Frontal cortex (tissue), 4 donors: Measurements from ENCODE around the gene SFTPA1. TPM values are rescaled to one million over a fixed set of nuclear protein-coding genes. Genes with fewer than 3 reads are reported as not detected.
"Not testable (repeated sequence)": the region's sequence is repeated elsewhere in the genome, so short reads cannot be mapped to it uniquely, and the experiment has no call there.

Experiments
- DNase-seq, 2 donors: peaks; one replicate each; pipeline ENCODE4 v3.0.0; 2012; ENCODE audit warnings: low spot score in 2 of 2
- FAIRE-seq: peaks from 2 replicates; lab custom pipeline; 2012; peaks lifted over from hg19 to GRCh38; lab: Jason Lieb, UNC
- total RNA-seq: library from RNA; depleted of rRNA; stranded (reverse); fragments of >200 nt; gene quantifications from one replicate; pipeline ENCODE4 v1.2.3, GENCODE V29; 2014
- donor health status: control.
- donor health status: control.
- donor health status: control.

Gene SFTPA1
- not detected for total RNA-seq

DNA sequence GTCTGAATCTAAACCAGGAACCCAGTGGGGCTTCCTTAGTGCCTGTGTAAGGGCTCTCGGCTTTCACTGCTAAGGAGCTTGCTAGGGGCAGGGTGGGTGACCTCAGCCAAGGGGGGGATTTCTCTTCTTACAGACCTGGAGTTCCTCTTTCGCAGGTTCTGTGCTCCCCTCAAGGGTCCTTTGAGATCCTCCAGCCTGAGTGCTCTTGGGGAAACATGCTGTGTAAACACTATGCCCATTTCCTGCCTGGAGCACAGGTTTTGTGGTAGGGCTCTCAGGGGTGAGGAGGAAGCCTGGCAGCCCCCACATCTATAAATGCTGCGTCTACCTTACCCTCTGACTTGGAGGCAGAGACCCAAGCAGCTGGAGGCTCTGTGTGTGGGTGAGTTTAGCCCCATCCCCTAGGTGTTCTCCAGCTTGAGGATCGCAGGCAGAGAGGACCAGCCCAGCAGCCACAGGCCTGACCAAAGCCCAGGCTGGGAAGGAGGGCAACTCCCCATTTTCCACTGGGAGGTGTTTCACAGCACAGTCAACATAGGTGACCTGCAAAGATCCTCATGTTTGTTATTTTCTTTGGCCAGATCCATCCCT lies at the start of gene SFTPA1:
TSS of gene SFTPA1 (plus strand) at position 339 of the 591 bp plus-strand sequence. CDS start 887 bp downstream, outside the sequence.
- DNase-seq: no peak
- no peak for FAIRE-seq

DNA sequence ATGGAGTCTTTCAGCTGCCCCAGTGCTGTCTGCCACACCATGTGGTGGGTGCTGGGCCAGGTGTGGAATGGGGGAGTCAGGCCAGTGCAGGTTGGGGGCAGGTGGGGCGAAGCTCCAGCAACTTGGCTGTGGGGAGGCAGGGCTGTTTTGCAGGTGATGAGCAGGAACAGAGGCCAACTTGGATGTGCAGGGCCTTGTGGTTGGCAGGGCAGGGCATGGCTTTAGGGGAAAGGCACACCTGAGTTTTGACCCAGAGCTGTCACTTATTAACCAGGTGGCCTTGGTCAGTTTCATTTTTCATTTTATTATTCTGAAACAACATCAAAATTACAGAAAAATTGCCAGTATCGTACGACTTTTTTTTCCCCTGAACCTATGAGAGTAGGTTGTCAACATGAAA lies 49.5 kb upstream of the SFTPA1 start:
- DNase-seq (no peak), FAIRE-seq (no peak)

DNA sequence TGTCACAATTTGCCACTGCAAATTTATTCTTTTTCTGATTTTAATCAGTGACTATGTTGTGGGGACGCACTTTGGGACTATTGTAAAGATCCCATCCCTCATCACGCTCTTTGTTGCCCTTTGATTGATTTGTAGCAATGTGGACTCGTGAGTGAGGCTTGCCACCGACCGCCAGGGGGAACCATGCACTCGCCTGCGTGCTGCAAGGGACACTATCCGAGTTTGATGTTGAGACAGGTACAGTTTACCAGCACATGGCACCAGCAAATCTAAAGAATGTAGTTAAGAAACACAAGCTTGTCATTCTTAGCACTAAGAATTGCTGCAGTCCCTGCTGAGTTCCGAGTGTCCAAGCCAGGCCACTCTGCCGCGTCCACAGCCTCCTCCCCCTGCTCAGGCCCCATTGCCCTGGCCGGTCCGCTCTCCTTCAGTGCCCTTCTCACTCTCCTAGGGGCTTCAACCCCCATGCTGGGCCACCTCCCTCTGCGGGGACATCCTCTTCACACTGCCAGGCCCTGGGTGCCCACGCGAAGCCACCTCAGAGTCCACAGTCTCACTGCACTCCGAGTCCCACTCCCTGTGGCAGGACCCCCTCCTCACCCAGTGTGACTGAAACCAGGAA lies 48.5 kb upstream of the SFTPA1 start:
- DNase-seq: peak in 1 of 2 donors; percentile 56
- no peak for FAIRE-seq

DNA sequence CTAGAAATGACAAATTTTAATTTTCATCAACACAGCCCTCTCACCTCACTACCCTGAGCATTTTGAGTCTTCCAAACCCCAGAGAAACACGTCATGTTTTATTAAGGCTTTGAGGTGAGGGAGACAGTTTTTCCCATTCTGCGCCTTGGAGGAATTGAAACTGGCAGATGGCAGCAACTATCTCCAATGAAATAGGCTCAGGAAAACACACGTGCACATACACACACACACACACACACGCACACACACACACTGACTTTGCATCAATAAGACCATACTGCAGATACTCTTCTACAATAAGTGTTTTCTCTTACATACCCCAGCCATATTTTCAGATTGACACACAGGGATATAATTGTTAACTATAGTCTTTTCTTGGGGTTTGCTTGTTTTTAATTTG lies 47.3 kb upstream of the SFTPA1 start:
- FAIRE-seq: no peak

DNA sequence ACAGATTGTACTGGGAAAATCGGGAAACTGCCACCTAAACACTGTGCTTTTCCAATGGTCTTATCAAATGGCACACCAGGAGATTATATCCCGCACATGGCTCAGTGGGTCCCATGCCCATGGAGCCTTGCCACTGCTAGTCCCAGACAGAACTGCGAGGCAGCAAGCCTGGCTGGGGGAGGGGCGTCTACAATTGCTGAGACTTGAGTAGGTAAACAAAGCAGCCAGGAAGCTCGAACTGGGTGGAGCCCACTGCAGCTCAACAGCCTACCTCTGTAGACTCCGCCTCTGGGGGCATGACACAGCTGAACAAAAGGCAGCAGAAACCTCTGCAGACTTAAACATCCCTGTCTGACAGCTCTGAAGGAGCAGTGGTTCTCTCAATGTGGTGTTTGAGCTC lies 40.1 kb upstream of the SFTPA1 start:
- DNase-seq, FAIRE-seq: not testable (repeated sequence)

More for the DNA sequence above, 47.3 kb upstream of the SFTPA1 start:
- no peak for DNase-seq

DNA sequence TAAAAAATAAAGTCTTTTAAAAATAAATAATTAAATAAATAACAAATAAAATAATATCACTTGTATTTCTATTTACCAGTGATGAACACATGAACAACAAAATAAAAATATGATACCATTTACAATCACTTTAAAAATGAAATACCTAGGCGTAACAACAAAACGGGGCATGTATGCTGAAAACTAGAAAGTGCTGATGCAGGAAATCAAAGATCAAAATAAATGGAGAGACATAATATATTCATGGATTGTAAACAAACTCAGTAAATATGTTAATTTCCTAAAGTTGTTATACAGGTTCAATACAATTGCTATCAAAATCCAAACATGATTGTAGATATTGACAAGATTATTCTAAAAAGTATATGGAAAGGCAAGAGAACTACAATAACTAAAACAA lies 31.4 kb upstream of the SFTPA1 start:
- peak; percentile 56 for FAIRE-seq
- no peak for DNase-seq

DNA sequence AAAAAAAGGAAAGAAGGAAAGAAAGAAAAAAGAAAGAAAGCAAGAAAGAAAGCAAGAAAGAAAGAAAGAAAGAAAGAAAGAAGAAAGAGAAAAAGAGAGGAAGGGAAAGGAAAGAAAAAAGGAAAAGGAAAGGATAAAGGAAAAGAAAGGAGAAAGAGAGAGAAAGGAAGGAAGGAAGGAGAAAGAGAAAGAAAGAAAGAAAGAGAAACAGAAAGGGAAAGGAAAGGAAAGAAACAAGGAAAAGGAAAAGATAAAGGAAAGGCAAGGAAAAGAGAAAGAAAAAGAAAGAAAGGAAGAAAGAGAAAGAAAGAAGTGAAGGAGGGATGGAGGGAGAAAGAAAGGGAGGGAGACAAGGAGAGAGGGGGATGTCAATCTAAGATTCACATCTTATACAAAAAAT lies 29.7 kb upstream of the SFTPA1 start:
- DNase-seq: no peak
- FAIRE-seq: no peak

DNA sequence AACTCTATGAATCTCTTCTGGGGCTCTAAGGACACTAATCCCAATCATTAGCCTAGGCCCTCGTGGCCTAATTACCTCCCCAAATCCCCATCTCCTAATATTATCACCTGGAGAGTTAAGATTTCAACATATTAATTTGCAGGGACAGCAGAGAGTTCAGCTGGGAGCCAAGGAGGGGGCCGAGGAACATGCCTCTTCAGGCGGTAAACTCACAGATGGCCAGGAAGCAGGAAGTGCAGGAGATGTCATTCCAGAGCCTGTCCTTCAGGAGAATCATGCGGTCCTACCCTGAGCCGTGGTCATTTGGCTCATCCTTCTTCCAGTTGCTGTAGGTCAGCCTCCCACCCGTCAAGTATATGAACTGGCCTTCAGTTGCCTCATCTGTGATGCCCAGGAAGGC lies 28.6 kb upstream of the SFTPA1 start:
- FAIRE-seq: no peak

DNA sequence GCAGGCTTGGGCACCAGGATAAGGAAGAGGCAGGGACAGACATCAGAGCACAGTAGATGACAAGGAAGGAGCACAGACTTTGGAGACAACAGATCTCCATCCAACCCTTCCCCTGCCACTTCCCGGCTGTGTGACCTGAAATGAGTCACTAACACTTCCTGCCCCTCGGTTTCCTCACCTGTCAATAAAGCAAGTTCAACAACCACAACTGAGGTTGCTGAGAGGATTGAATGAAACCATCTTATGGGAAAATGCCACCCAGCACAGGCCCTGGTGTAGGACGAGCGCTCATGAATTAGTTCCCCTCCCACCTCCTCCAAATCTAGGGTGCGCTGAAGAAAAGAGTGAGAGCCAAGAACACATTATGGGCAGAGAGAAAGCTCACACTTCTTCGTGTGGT lies 27.8 kb upstream of the SFTPA1 start:
- DNase-seq, FAIRE-seq: not testable (repeated sequence)

More for the DNA sequence above, 28.6 kb upstream of the SFTPA1 start:
- no peak for DNase-seq

DNA sequence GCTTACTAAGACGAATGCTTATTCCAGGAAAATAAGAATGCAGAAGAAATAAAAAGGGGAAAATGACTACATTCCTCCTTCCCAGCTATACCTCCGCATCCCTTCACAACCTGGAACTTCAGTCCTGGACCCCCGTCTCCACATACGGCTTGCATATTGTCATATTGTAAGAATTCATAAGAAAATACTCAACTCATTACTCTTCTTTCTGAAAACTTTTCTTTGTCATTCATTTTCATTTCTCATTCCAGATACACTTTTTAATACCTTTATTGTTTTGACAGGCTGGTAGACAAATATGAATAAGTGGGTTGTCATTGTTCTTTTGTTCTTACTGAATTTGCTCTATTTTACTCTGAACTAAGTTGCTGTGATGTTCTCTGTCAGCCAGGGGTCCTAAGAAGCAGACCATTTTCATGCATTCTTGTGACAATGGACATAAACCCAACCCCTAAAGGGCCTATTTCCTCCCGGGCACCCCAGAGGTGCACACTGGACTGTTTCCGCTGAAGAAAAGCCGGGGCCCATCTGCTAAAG lies 27.2 kb upstream of the SFTPA1 start:
- FAIRE-seq (no peak), DNase-seq (no peak)

DNA sequence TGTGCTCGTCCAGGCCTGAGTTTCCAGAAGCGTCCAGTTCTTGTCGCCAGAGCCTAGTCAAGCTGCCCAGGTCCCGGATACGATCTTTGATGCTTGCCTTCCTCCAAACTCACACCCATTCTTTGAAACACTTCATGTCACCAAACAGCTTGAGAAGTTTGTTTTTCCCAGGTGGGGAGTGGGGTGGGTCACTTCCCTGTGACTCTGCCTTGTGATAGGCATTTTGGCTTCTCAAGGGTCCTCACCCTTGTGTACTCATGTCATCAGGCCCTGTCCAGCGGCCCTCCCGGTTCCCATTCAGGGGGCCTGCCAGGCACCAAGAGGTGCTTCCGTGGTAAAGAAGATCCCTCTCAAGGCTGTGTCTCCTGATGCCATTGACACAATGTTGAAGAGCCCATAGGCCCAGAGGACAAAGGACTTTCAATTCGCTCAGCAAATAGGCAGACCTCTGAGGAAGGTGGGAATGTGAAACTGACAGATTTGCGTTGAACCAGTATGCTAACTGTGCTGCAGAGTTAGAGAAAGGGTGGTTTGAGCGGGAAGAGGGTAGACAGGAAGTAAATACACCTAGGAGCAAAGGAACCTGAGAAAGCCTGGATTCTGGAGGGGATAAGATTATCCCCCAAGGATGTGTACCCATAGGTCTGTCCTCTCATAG lies 24.7 kb upstream of the SFTPA1 start:
- FAIRE-seq (no peak), DNase-seq (no peak)

DNA sequence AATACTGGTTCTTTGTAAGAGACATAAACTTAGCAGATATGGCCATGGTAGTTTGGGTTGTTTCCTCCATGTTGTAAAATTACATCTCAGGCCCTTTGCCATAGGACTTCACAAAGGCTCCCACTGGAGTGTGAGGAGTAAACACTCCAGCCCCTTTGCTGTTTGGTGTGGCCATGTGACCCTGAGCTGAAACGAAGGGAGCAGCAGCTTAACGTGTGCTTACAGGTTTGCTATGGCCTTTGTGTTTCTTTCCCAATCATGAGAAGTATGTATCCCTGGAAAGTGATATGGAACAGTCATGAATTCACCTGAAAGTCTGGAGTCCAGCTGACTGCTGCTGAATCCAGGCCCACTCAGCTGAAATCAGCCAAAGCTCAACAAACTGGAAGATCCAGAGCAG lies 23.8 kb upstream of the SFTPA1 start:
- DNase-seq (no peak), FAIRE-seq (no peak)

DNA sequence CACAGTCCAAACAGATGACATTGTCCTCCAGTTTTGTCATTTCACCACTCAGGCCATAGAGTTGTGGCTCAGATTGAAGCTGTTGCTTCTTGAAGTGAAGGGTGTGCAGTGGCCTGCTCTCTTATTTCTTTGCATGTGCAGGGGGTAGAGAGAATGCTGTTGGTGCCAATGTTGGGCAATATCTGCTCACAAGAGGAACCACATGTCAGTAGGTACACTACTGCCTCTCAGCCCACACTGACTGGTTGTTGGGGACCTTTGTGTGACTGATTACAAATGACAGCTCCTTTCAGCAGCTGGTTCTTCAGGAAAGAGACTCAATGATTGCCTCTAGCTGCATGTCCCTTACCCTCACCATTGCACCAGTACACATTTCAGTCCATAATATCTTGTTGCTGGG lies 21.9 kb upstream of the SFTPA1 start:
- FAIRE-seq (no peak), DNase-seq (no peak)

DNA sequence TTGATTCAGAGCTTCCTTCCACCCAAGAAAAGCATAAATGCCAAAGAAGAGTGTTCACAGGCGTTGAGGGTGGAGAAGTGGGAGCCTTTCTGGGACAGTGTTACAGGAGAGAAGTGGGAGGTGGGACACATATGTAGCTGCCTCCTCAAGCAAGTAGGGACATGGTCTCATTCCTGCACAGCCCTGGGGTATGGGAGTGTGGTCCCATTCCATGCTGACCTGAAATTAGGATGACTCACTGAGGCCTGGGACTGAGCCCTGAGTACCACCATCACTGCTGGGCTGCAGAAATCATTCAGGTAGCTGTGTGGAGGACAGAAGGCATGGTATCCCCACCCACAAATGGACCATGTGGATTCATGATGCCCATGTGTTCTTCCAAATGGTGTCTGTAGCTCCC lies 17.4 kb upstream of the SFTPA1 start:
- FAIRE-seq (no peak), DNase-seq (no peak)

DNA sequence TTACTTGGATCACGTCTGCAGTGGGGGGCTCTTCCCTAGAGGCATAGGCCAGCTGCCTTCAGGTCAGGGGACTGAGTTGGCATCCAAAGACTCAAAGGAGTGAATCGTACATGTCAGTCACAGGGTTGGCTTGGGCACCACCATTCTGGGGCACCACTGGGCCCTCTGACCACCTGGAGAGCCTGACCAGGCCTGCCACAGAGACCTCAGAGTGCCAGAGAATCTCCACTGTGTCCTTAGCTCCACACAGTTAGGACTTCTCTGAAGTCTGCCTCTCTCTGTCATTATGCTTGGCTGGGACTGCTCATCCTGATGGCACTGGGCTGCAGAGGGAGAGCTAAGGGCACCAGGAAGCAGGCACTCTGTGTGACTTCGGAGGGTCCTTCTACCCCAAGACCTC lies 16.2 kb upstream of the SFTPA1 start:
- not testable (repeated sequence) for DNase-seq, FAIRE-seq

DNA sequence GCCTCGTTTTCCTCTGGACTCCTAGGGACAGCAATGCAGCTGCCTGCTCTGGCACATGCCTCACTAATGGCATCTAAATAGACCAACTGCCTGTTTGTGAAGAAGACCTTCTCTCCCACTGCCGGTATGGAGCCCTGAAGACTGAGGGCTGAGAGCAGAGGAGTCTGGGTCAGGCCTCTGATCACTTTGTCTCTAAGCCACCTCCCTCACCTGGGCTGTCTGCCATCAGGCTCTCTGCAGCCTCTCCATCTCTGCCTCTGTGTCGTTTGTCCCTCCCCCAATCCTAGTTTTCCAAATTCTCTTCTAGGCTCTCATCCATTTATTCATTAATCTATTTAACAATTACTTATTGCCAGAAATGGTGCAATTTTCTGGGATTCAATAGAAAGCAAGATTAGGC lies 15.2 kb upstream of the SFTPA1 start:
- DNase-seq: no peak
- no peak for FAIRE-seq

DNA sequence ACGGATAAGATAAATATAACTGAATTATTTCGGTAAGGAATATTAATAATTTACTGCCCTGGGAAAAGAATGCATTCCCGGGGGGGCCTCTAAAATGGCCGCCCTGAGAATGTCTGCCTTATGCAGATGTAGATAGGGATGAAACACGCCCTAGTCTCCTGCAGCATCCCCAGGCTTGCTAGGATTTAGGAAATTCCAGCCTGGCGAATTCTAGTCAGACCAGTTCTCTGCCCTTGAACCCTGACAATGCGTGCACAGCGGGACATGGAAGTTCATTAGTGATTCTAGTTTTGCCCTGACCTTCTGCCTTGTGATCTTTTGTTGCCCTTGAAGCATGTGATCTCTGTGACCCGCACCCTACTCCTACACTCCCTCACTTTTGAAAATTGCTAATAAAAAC lies 11.1 kb upstream of the SFTPA1 start:
- FAIRE-seq: not testable (repeated sequence)

DNA sequence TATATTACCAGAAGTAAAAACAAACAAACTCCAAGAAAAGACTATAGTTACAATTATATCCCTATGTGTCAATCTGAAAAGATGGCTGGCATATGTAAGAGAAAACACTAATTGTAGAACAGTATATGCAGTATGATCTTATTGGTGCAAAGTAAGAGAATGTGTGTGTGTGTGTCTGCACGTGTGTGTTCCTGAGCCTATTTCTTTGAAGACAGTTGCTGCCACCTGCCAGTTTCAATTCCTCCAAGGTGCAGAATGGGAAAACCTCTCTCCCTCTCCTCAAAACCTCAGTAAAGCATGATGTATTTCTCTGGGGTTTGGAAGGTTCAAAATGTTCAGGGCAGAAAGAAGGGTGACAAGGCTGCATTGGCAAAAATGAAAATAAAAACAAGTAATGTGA lies 8.8 kb upstream of the SFTPA1 start:
- DNase-seq (no peak), FAIRE-seq (no peak)

More for the DNA sequence above, 11.1 kb upstream of the SFTPA1 start:
- not testable (repeated sequence) for DNase-seq

DNA sequence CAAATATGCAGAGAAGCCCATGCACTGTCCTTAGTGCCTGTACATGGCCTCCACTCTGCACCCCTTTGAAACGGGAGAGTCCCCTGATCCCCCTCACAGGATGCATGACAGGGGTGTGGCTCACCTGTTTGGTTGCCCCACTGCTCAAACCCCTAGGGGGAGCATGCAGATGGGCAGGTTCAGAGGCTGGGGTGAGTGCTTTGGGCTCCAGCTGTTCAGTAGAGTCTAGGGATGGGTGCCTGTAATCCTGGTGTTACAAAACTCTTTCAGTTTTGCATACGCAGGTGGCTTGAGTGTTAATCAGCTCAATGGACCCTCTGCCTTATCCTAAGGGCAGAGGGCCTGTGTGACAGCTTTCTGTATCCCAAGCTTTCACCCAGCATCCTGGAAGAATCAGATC lies 7.8 kb upstream of the SFTPA1 start:
- FAIRE-seq: no peak
- no peak for DNase-seq

DNA sequence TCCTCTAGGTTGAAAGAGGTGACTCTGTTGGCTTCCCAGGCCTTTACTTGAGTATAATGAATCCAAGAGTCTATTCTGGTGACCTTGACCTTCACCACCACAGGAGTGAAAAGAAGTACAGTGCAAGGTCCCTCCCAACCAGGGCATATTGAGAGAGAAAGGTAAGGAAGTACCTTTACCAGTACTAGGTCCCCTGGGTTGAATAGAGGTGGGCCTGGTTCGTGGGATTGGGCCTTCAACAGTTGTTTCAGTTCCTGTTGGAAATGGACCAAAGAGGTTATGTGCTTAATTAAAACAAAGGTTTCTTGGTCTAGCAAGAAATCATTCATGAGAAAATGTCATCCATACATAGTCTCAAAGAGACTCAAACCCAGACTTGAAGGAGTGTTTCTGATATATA lies 6.4 kb upstream of the SFTPA1 start:
- no peak for DNase-seq
- no peak for FAIRE-seq

DNA sequence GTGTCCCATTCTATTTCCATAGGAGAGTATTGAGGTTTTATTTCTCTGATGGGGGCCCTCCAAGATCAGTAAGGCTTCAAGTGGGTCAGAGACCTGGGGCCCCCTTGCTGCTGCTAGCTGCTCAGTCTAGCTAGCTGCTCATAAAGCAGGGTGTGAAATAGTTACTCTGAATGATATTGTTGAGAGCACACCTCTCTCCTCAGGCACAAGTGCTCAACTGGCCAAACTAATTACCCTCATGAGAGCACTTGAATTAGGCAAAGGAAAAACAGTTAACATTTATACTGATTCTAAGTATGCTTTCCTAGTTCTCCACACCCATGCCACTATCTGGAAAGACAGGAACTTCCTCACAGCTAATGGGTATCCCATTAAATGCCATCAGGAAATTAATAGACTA lies 5.4 kb upstream of the SFTPA1 start:
- FAIRE-seq (no peak), DNase-seq (no peak)
